HEK293T (cell line): ENCODE data around the gene PLEKHG4.

ENCODE experiments used
- CTCF ChIA-PET: fragments of 350-600 bp; formaldehyde crosslinking; extraction: SDS; loops from one replicate; lab custom pipeline; 2021; ENCODE audit warnings: antibody characterized with exemption, inconsistent platforms; lab: Yijun Ruan, JAX
- POLR2A ChIA-PET: fragments of 350-600 bp; formaldehyde crosslinking; extraction: SDS; loops from one replicate; lab custom pipeline; 2020; ENCODE audit warnings: antibody characterized with exemption, inconsistent platforms; lab: Yijun Ruan, JAX
- DNase-seq: peaks from one replicate; pipeline ENCODE4 v3.0.0; 2012; ENCODE audit warnings: mixed read lengths; ENCODE audit errors: extremely low spot score
- CTBP1 ChIP-seq: fragments of 450-650 bp; IDR thresholded peaks from 2 replicates; pipeline ENCODE4 v1.6.1; 2016; ENCODE audit warnings: borderline replicate concordance
- ELF4 ChIP-seq: fragments of 450-650 bp; IDR thresholded peaks from 2 replicates; pipeline ENCODE4 v1.6.1; 2017; ENCODE audit warnings: antibody characterized with exemption
- NFRKB ChIP-seq: fragments of 450-650 bp; IDR thresholded peaks from 2 replicates; pipeline ENCODE4 v1.6.1; 2016; ENCODE audit warnings: mild to moderate bottlenecking, moderate library complexity
- SUZ12 ChIP-seq: fragments of 450-650 bp; IDR thresholded peaks from 2 replicates; pipeline ENCODE4 v1.6.1; 2016; ENCODE audit warnings: mild to moderate bottlenecking

Gene PLEKHG4

GRCh38 chr16:67336648-67337047 is 57.3 kb downstream of the PLEKHG4 start:
- no peak for TF ChIP-seq ELF4
- no peak for TF ChIP-seq SUZ12
- TF ChIP-seq NFRKB: no peak
- TF ChIP-seq CTBP1: no peak
- POLR2A ChIA-PET: no interaction called here
- CTCF ChIA-PET: no interaction called here
- no peak for DNase-seq
